Stimulated activated CD4-positive, alpha-beta T cell treated with anti-CD3 and anti-CD28 coated beads, Interleukin-12 subunit alpha, Interleukin-12 subunit beta, amount 100 ng/mL, for 48 hours (primary cell): ENCODE data around the gene NUDT2.
"Not testable (repeated sequence)": the region's sequence is repeated elsewhere in the genome, so short reads cannot be mapped to it uniquely, and the experiment has no call there.

Experiments
- DNase-seq, 3 donors: peaks; one replicate each; pipeline ENCODE4 v3.0.0-alpha.2; 2020; ENCODE audit warnings: low read depth in 2 of 3, low spot score in 1 of 3

Gene NUDT2

GRCh38 chr9:34334916-34335315 is 5.5 kb downstream of the NUDT2 start:
- no peak for DNase-seq

- DNase-seq: no peak
Measured at GRCh38 chr9:34335376-34335775, 6.0 kb downstream of the NUDT2 start.

- DNase-seq: no peak
Measured at GRCh38 chr9:34337403-34337802, 8.0 kb downstream of the NUDT2 start.

GRCh38 chr9:34338079-34338478 is 8.7 kb downstream of the NUDT2 start:
- not testable (repeated sequence) for DNase-seq

- DNase-seq: no peak
Measured at GRCh38 chr9:34338665-34339385, 9.5 kb downstream of the NUDT2 start.

DNA sequence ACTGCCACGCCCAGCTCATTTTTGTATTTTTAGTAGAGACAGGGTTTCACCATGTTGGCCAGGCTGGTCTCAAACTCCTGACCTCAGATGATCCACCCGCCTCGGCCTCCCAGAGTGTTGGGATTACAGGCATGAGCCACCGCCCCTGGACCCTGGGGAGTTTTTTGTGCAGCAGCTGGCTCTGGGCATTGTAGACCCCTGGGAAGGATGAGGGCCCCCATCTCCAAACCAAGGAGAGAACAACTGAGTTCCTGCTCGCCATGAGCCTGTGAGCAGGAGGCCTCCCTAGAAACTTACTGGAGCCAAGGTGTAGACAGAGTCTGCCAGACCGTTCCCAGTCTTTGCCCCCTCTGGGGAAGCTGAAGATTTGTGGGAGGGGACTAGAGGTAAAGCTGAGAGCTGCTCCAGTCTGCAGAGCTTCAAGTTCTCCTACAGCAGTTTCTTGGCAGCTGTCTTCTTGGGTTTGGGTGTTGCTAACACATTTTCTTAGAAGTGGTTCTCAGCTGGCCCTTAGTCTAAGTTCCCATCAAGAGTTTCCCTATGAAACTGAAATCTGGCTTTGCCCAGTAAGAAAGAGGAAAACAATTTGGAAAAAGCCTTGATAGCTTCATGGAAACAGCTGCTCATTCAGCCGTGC is 12.4 kb downstream of the NUDT2 start:
- no peak for DNase-seq

- no peak for DNase-seq
Measured at GRCh38 chr9:34343090-34343489, 13.7 kb downstream of the NUDT2 start.

DNA sequence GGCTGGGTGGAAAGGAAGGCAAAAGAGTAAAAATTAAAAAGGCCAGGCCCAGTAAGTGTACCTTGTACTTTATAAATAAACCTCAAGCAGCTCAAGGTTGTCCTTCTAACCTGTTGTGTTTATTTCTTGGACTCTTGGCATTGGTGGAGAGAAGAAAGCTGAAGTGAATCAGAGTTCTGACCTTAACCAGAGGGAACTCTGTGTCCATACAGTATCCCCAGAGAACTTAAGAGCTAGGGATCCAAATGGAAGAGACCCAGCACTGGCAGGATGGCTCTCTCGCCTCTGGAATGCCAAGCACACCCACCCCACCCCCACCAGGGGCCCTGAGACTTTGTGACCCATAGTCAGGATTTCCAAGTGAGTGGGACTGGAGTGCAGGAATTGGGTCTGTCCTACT is 14.2 kb downstream of the NUDT2 start:
- no peak for DNase-seq

DNA sequence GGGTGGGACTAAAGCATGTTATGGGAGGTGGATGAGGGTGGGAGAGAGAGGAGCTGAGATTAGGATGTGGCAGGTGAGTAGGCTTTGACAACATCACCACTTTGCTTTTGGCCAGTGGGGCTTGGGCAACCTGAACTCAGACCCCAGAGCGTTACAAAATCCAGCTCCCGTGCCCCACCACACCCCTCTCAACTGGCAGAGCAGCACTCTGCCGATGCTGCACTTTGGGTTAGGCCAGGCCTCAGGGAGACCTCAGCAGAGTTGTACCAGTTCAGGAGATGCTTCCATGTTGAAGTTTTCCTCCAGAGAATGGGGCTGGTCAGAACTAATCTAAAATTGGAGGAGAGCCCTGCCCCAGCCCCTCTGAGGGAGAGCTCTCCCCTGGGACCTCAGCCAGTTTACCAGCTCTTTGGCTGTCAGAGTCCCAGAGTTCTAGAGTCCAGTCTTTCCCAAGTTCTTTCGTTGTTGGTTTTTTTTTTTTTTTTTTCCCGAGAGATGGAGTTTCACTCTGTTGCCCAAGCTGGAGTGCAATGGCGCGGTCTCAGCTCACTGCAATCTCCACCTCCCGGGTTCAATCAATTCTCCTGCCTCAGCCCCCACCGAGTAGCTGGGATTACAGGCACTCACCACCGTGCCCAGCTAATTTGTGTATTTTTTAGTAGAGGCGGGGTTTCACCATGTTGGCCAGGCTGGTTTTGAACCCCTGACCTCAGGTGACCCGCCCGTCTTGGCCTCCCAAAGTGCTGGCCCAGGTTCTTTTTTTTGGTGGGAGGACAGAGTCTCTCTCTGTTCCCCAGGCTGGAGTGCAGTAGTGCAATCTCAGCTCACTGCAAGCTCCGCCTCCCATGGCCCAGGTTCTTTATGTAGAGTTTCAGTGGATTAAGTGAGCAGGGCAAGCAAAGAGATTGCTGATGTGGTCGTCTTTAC is 17.8 kb downstream of the NUDT2 start:
- DNase-seq: no peak

DNA sequence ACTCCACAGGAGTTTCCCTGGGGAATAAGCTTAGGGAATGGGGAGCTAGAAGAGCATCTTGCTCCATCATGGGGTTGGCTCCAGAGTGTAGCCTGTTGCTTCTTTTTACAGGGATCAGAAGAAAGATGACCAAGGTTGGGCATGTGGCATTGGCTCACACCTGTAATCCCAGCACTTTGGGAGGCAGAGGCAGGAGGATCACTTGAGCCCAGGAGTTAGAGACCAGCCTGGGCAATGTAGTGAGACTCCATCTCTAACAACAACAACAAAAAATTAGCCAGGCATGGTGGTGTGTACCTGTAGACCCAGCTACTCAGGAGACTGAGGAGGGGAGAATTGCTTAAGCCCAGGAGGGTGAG is 18.4 kb downstream of the NUDT2 start:
- DNase-seq: no peak

- DNase-seq: no peak
Measured at GRCh38 chr9:34349324-34349723, 20.0 kb downstream of the NUDT2 start.

- not testable (repeated sequence) for DNase-seq
Measured at GRCh38 chr9:34352122-34352652, 22.8 kb downstream of the NUDT2 start.

DNA sequence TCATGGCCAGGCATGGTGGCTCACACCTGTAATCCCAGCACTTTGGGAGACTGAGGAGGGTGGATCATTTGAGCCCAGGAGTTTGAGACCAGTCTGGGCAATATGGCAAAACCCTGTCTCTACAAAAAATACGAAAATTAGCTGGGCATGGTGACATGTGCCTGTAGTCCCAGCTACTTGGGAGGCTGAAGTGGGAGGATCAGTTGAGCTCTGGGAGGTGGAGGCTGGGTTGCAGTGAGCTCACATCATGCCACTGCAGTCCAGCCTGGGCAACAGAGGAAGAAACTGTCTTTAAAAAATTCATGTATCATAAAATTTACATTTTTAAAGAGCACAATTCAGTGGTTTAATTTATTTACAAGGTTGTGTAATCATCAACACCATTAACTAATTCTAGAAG is 23.6 kb downstream of the NUDT2 start:
- not testable (repeated sequence) for DNase-seq

DNA sequence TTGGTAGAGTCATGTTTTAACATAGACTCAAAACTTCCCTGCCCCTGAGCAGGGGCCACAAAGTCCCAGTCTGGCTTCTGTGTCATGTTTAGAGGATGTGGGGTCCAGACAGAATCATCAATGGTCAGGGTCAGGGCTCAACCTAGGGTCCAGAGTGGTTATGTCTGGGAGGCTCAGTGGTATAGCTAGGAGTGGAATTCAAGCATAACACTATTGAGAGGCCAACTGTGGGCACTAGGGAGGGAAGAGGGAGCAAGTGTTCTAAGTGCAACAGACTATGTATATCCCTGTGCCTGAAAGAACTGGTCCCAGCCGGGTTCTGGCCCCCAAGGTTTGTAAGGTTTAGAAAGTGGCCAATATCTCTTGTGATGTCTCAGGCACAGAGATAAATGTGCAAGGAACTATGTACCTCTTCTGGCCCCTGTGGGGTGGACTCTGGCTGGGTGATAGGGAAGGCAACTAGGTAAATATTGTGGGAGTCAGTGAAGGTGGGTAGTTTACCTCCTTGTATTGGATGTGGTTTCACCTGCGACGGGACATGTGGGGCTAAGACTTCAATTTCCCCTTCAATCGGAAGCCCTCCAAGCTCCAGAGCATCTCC is 33.3 kb downstream of the NUDT2 start:
- no peak for DNase-seq

DNA sequence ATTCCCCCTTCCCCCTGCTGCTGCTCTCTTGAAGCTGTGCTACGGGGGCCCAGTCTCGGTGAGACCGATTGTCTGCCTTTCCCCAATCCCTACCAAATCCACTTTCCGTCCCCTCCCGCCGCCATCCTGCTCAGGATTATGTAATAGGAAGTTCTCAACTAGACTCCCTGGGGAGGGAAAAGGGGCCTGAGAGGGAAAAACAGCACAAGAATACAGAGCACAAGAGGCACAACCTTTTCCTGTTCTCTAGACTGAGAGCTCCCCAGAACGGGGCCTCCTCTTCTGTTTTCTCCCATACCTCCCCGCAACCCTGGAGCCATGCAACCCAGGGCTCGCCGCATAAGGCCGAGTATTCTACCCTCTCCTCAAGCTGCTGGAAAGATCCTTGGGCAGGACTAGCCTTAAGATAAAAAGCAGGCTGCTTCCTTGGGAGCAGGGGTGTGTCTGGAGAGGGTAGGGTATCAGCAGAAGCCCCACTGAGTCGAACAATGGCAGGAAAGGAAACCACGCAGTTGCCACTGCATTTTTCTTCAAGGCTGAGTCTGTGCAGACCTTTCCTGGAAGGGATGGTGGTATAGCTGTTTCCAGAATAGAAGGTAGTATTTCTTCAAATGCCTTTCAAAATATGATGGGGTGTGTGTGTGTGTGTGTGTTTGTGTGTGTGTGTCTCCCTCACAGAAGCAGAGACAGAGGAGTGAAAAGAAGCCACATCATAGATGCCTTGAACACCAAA is 34.4 kb downstream of the NUDT2 start:
- no peak for DNase-seq

- DNase-seq: no peak
Measured at GRCh38 chr9:34365282-34365681, 35.9 kb downstream of the NUDT2 start.

- no peak for DNase-seq
Measured at GRCh38 chr9:34366365-34366764, 37.0 kb downstream of the NUDT2 start.

GRCh38 chr9:34367751-34368410 is 38.5 kb downstream of the NUDT2 start:
- DNase-seq: not testable (repeated sequence)

GRCh38 chr9:34368796-34369195 is 39.4 kb downstream of the NUDT2 start:
- DNase-seq: not testable (repeated sequence)

- no peak for DNase-seq
Measured at GRCh38 chr9:34369636-34370035, 40.3 kb downstream of the NUDT2 start.
